Gastroesophageal sphincter (tissue), 3 donors: ENCODE measurements around the gene FBXL17.

Experiments used
- POLR2A ChIP-seq, 2 donors: fragments of 450-650 bp; IDR thresholded peaks; one replicate each; pipeline ENCODE4 v1.6.1; 2017; ENCODE audit warnings: antibody characterized with exemption in 2 of 2, mild to moderate bottlenecking in 2 of 2, moderate library complexity in 1 of 2
- TF ChIP-seq, protein P1 (sequence below), 4 experiments: fragments of 200-600 bp in 2 of 4; fragments of 450-650 bp in 2 of 4; sonication (generic) in 1 of 4; IDR thresholded peaks; one replicate each; pipeline ENCODE4 v1.5.1; 2017 to 2019; ENCODE audit warnings: antibody characterized with exemption in 4 of 4, mild to moderate bottlenecking in 2 of 4, moderate library complexity in 2 of 4

DNA sequence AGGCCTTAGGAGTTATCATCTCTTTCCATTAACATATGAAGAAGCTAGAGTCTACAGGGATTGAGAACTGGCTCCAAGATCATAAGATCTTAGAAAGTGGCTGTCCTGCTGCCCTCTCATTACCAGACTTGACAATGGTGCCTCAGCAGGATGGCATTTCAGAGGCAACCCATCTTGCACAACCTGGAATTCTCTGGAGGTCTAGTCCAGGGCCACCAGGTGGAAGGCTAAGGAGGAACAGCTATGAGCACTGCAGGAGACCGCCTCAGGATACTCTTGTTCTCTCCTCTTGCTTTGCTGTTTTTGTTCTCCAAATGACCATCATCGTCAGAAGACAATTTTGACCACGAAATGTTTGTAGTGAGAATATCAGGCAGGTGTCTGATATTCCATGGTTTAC is 322.6 kb downstream of the FBXL17 start:
- TF ChIP-seq, protein P1, sequence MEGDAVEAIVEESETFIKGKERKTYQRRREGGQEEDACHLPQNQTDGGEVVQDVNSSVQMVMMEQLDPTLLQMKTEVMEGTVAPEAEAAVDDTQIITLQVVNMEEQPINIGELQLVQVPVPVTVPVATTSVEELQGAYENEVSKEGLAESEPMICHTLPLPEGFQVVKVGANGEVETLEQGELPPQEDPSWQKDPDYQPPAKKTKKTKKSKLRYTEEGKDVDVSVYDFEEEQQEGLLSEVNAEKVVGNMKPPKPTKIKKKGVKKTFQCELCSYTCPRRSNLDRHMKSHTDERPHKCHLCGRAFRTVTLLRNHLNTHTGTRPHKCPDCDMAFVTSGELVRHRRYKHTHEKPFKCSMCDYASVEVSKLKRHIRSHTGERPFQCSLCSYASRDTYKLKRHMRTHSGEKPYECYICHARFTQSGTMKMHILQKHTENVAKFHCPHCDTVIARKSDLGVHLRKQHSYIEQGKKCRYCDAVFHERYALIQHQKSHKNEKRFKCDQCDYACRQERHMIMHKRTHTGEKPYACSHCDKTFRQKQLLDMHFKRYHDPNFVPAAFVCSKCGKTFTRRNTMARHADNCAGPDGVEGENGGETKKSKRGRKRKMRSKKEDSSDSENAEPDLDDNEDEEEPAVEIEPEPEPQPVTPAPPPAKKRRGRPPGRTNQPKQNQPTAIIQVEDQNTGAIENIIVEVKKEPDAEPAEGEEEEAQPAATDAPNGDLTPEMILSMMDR (IDR thresholded peaks at IDR 0.05): no peak
- TF ChIP-seq POLR2A (IDR thresholded peaks at IDR 0.05): no peak
